Esophagus squamous epithelium (tissue), 5 donors: ENCODE measurements around the gene PLEKHH1. TPM values are rescaled to one million over a fixed set of nuclear protein-coding genes. Genes with fewer than 3 reads are reported as not detected.

Experiments used
- DNase-seq: peaks from one replicate; lab custom pipeline; 2025; lab: John Stamatoyannopoulos, UW
- H3K27ac ChIP-seq, 4 donors: fragments of 200-600 bp; sonication (generic); one replicate each; pipeline ENCODE4 v1.5.1; 2016 to 2019; ENCODE audit warnings: mild to moderate bottlenecking in 1 of 4
- H3K27me3 ChIP-seq, 4 donors: fragments of 200-600 bp; sonication (generic); 1 replicate in 3 of 4; 2 replicates in 1 of 4; pipeline versions ENCODE4 v1.5.1 to v1.6.0; 2017 to 2021; ENCODE audit warnings: antibody characterized with exemption in 1 of 4
- H3K36me3 ChIP-seq, 3 donors: fragments of 200-600 bp; sonication (generic); one replicate each; pipeline ENCODE4 v1.5.1; 2016 to 2019
- H3K4me1 ChIP-seq, 3 donors: fragments of 200-600 bp; sonication (generic); one replicate each; pipeline ENCODE4 v1.5.1; 2017 to 2019
- H3K4me3 ChIP-seq, 4 donors: fragments of 200-600 bp; sonication (generic); 1 replicate in 3 of 4; 2 replicates in 1 of 4; pipeline ENCODE4 v1.5.1; 2016 to 2019; ENCODE audit warnings: mild to moderate bottlenecking in 2 of 4, moderate library complexity in 1 of 4
- H3K9me3 ChIP-seq, 3 donors: fragments of 200-600 bp; sonication (generic); one replicate each; pipeline ENCODE4 v1.5.1; 2016 to 2019
- POLR2A ChIP-seq, 4 donors: fragments of 450-650 bp; IDR thresholded peaks; one replicate each; pipeline ENCODE4 v1.6.1; 2017; ENCODE audit warnings: antibody characterized with exemption in 4 of 4, mild to moderate bottlenecking in 4 of 4, moderate library complexity in 3 of 4
- WGBS, 2 donors: methylation state at CpG; one replicate each; pipeline ENCODE4 v1.1.5; 2018; 5-methylcytosine and 5-hydroxymethylcytosine counted together
- intact Hi-C: fragments of 100-400 bp; cut with DNase I; formaldehyde crosslinking; loops from one replicate; pipeline ENCODE4 v1.15.0; 2022
- total RNA-seq, 4 donors: library from RNA; depleted of rRNA; stranded (reverse); fragments of >200 nt; gene quantifications; one replicate each; pipeline ENCODE4 v1.1.0, GENCODE V29; 2016
- TF ChIP-seq, protein P1 (sequence below), 6 experiments: fragments of 450-650 bp in 4 of 6; fragments of 200-600 bp in 2 of 6; sonication (generic) in 2 of 6; IDR thresholded peaks; one replicate each; pipeline ENCODE4 v1.5.1; 2016 to 2019; ENCODE audit warnings: antibody characterized with exemption in 6 of 6, mild to moderate bottlenecking in 4 of 6, moderate library complexity in 4 of 6
- donor health status: DM: yes; HTN: yes; CAD: no.

Gene PLEKHH1
- total RNA-seq, 4 donors from 2014 or later: 4.1 to 7.9 (median 5.7) TPM

DNA sequence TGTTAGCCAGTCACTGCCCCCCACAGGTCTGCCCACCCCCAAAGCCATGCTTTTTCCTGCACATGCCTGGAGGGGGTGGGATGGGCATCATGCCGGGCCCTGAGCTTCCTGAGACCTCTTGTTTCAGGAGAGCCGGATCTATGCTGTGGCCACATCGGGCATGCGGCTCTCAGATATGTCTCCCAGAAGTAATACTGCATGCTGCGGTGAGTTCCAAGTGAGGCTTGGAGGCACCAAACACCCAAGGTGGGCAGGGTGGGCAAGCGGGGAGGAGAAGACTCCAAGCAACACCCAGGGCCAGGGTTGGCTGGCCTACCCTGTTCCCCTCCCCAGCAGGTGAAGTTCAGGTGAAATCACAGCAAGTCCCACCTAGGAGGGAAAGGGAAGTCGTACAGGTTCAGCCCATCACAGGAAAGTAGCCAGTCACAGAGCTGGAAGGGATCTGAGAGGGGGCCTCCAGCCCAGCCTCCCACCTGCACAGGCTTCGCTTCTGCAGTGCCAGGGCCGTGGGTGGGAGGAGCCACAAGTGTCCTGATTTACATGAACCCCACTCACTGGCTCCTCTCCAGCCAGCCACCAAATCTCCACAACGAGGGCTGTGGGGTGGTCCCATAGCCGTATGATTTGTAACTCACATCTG is 36.0 kb downstream of the PLEKHH1 start:
- intact Hi-C loops: loop anchor here (10.0 kb wide), 1 partner anchor 144 kb away; no protein-coding TSS in a partner anchor
- no peak for DNase-seq

DNA sequence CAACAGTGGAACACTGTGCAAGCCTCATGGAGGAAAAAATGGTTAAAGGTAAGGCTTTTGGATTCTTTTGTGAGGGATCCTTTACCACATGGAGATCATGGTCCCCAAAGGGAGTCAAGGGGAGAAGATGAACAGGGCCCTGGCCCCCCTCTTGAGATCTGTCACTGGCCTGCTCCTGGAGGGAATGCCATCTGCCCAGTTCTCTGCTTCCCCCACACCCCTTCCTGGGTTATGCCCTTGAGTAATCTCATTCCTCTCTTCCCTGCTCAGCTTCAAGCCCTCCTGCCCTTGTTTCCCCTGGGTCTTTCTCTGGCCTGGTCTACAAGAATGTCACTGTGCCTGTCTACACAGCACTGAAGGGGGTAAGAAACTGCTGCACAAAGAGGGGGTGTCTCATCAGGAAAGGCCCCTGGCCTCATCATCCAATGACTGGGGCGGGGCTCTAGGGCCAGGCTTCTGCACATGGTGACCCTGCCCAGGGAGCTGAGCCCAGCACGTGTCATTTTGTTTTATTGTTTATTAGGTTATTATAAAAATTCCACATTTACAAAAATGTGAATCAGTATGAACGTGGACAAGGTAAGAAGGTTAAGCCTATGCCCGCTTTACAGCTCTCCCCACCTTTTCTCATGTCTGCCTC is 36.7 kb downstream of the PLEKHH1 start:
- Histone ChIP-seq H3K27me3 (no peaks in the 10 kb centered on the region), H3K4me1 (peaks cover 0 to 27% (median 12%) of the 10 kb centered on the region in 3 donors), H3K9me3 (no peaks in the 10 kb centered on the region), H3K27ac (no peak overlapping the region), H3K36me3 (no peaks in the 10 kb centered on the region), H3K4me3 (no peak overlapping the region)
- DNase-seq: no peak
- intact Hi-C loops: loop anchor here (5.0 to 10.0 kb wide), 2 partner anchors 42 to 145 kb away; no protein-coding TSS in a partner anchor
- no peak for TF ChIP-seq POLR2A (IDR thresholded peaks at IDR 0.05)
- TF ChIP-seq, protein P1, sequence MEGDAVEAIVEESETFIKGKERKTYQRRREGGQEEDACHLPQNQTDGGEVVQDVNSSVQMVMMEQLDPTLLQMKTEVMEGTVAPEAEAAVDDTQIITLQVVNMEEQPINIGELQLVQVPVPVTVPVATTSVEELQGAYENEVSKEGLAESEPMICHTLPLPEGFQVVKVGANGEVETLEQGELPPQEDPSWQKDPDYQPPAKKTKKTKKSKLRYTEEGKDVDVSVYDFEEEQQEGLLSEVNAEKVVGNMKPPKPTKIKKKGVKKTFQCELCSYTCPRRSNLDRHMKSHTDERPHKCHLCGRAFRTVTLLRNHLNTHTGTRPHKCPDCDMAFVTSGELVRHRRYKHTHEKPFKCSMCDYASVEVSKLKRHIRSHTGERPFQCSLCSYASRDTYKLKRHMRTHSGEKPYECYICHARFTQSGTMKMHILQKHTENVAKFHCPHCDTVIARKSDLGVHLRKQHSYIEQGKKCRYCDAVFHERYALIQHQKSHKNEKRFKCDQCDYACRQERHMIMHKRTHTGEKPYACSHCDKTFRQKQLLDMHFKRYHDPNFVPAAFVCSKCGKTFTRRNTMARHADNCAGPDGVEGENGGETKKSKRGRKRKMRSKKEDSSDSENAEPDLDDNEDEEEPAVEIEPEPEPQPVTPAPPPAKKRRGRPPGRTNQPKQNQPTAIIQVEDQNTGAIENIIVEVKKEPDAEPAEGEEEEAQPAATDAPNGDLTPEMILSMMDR (IDR thresholded peaks at IDR 0.05): no peak
- WGBS, 2 donors: 72 to 76% methylated on average over 4 of the region's 4 CpGs

More for the DNA sequence above, 36.0 kb downstream of the PLEKHH1 start:
- Histone ChIP-seq H3K27me3 (no peaks in the 10 kb centered on the region), H3K4me3 (no peak overlapping the region), H3K36me3 (no peaks in the 10 kb centered on the region), H3K4me1 (peaks cover 0 to 33% (median 12%) of the 10 kb centered on the region in 3 donors), H3K9me3 (no peaks in the 10 kb centered on the region), H3K27ac (no peak overlapping the region)
- WGBS, 2 donors: 60 to 76% methylated on average over 1 to 7 of the region's 11 CpGs
- TF ChIP-seq POLR2A (IDR thresholded peaks at IDR 0.05): no peak
- TF ChIP-seq, protein P1 (IDR thresholded peaks at IDR 0.05): no peak

DNA sequence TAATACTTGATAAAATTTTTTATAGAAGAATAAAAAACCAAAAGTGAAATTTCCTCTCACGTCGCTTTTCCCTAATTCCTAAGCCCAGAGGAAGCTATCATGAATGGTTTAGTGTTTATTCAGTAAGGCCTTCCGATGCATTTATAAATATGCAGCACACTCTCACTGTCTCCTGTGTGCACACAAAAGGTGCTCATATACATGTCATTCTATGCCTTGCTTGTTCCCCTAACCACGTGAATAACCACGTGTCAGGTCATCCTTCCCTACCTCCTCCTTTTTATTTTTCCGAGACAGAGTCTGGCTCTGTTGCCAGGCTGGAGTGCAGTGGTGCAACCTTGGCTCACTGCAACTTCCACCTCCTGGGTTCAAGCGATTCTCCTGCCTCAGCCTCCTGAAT is 37.4 kb downstream of the PLEKHH1 start:
- TF ChIP-seq, protein P1 (IDR thresholded peaks at IDR 0.05): no peak
- no peak for TF ChIP-seq POLR2A (IDR thresholded peaks at IDR 0.05)

DNA sequence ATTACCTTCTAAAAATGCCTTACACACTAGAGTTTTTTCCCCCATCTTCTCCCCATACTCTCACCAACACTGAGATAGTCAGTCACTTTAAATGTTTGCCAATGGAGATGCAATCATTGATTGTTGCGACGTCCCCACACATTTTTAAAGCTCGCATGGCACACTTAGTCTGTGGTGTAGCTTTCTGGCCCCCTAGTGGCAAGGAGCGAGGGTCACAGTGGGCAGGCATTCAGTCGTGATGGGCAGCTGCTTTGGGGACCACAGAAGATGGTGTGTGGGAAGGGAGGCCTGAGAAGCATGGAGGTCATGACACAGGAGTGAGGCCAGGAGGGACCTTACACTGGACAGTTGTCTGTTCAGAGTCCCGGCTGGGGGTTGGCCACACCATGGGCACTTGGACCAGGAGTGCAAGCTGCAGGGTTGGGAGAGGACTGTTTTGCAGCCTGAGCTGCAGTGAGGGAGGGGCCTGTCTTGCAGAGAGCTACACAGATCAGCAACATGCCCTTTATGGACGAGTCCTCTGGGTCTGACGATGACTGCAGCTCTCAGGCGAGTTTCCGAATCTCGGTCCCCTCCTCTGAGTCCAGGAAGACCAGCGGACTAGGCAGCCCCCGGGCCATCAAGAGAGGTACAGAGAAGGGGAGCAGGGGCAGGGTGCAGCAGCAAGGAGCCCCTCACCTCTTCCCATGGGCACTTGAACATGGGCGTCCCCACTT is 38.3 kb downstream of the PLEKHH1 start:
- peaks cover 0 to 16% (median 12%) of the 10 kb centered on the region in 3 donors for H3K4me1 ChIP-seq
- H3K27ac ChIP-seq: no peak overlapping the region
- no peak overlapping the region for H3K4me3 ChIP-seq
- DNase-seq: no peak
- H3K36me3 ChIP-seq: no peaks in the 10 kb centered on the region
- TF ChIP-seq, protein P1 (IDR thresholded peaks at IDR 0.05): peak; percentile 70 to 81 (median 80)
- TF ChIP-seq POLR2A (IDR thresholded peaks at IDR 0.05): no peak
- H3K27me3 ChIP-seq: no peaks in the 10 kb centered on the region
- WGBS, 2 donors: 2 to 55% methylated on average over 5 to 10 of the region's 14 CpGs
- intact Hi-C loops: loop anchor here (5.0 kb wide), 1 partner anchor 44 kb away; no protein-coding TSS in a partner anchor
- H3K9me3 ChIP-seq: no peaks in the 10 kb centered on the region

More for the DNA sequence above, 37.4 kb downstream of the PLEKHH1 start:
- DNase-seq: no peak
- Histone ChIP-seq H3K4me3 (no peak overlapping the region), H3K4me1 (peaks cover 0 to 23% (median 12%) of the 10 kb centered on the region in 3 donors), H3K9me3 (no peaks in the 10 kb centered on the region), H3K36me3 (no peaks in the 10 kb centered on the region), H3K27me3 (no peaks in the 10 kb centered on the region), H3K27ac (no peak overlapping the region)
- intact Hi-C loops: loop anchor here (5.0 kb wide), 1 partner anchor 43 kb away; no protein-coding TSS in a partner anchor
- 79 to 80% methylated on average over 7 of the region's 7 CpGs for WGBS, 2 donors
